ENCODE data around the gene CHKA. TPM values are rescaled to one million over a fixed set of nuclear protein-coding genes. Genes with fewer than 3 reads are reported as not detected.
A peak's percentile ranks its signal among the peaks of the same experiment; 100 is the strongest.

The CHKA gene
- polyA plus RNA-seq, 3 donors from 2014 or later = 2.7 to 7.5 (median 4.9) TPM

DNA sequence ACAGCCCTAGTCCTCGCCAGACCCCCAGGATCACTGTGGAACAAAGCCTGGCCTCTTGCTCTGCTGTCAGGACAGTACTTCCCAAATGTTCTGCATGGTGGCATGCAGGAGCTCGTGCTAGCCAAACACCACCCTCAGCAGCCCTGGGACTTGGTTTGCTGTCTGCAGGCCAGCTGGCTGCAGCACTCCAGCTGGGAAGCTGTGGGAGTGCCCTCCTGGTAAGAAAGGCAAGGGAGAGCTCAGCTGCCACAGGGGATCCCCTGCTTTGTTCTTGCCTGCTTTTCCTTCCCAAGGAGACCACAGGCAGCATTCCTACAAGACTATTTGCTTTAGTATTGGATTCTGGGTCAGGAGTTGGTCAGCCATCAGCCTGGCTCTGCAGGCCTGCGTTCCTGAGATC is 54.4 kb downstream of the CHKA start:
- H3K36me3 Mint-ChIP-seq = peaks cover 10 to 39% (median 22%) of the 10 kb centered on the region in 3 donors
- no peak overlapping the region for H3K4me3 Mint-ChIP-seq
- no peaks in the 10 kb centered on the region for H3K9me3 Mint-ChIP-seq
- H3K27ac Mint-ChIP-seq = no peak overlapping the region
- H3K4me1 Mint-ChIP-seq = no peaks in the 10 kb centered on the region
- no peak for DNase-seq
- no peaks in the 10 kb centered on the region for H3K27me3 Mint-ChIP-seq (ENCODE audit: low read depth in 3 of 3)

DNA sequence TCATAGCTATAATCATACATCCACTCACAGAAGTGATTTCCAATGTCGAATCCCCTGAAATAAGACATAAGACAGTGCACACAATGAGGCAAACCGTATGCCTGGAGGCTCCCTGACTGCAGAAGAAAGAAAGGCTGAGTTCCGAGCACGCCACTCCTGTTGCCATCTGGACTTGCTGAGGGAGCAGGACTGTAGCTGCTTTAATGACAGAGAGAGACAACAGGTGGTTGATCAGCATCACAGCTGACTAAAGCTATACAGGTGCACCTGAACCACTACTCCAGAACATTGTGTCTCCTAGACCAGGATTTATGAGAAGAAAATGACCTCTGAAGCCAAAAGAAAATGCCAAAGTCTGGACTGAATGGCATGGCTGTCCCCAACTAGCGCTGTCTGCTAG is 55.3 kb downstream of the CHKA start:
- Mint-ChIP-seq H3K36me3 (peaks cover 10 to 42% (median 25%) of the 10 kb centered on the region in 3 donors), H3K4me3 (no peak overlapping the region), H3K9me3 (no peaks in the 10 kb centered on the region), H3K27me3 (ENCODE audit: low read depth in 3 of 3) (no peaks in the 10 kb centered on the region), H3K4me1 (no peaks in the 10 kb centered on the region), H3K27ac (no peak overlapping the region)
- DNase-seq = no peak

DNA sequence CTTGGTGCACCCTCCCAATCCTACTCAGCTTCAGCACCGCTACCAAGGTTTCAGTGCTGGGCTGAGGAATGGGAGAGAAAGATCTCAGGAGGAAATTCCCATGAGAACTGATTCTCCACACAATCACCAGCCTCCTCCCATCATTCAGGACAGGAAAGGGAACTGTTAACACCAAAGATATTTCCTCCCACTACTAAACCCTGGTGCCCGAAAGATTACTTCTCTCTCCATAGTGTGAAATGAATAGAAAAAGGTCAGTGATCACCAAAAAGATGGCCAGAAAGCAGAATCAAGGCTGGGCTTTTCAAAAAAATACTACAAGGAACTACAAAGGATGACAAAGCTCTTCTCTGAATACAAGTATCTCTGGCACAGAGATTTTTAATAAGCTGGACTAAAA is 56.3 kb downstream of the CHKA start:
- no peak overlapping the region for H3K27ac Mint-ChIP-seq
- H3K36me3 Mint-ChIP-seq = peaks cover 10 to 45% (median 27%) of the 10 kb centered on the region in 3 donors
- no peaks in the 10 kb centered on the region for H3K27me3 Mint-ChIP-seq (ENCODE audit: low read depth in 3 of 3)
- H3K9me3 Mint-ChIP-seq = no peaks in the 10 kb centered on the region
- DNase-seq = no peak
- H3K4me1 Mint-ChIP-seq = no peaks in the 10 kb centered on the region
- H3K4me3 Mint-ChIP-seq = no peak overlapping the region

GRCh38 chr11:68061508-68061907 is 59.7 kb downstream of the CHKA start:
- Mint-ChIP-seq H3K4me3 (no peak overlapping the region), H3K4me1 (no peaks in the 10 kb centered on the region), H3K36me3 (peaks cover 0 to 31% (median 29%) of the 10 kb centered on the region in 3 donors), H3K9me3 (no peaks in the 10 kb centered on the region), H3K27me3 (ENCODE audit: low read depth in 3 of 3) (peaks cover 0 to 1% (median 0%) of the 10 kb centered on the region in 3 donors), H3K27ac (no peak overlapping the region)
- no peak for DNase-seq

- DNase-seq = no peak
- peaks cover 0 to 3% (median 3%) of the 10 kb centered on the region in 3 donors for H3K27me3 Mint-ChIP-seq (ENCODE audit: low read depth in 3 of 3)
- H3K4me3 Mint-ChIP-seq = no peak overlapping the region
- no peaks in the 10 kb centered on the region for H3K4me1 Mint-ChIP-seq
- peak overlapping the region in 1 of 6 donors; percentile 25 for H3K27ac Mint-ChIP-seq
- no peaks in the 10 kb centered on the region for H3K9me3 Mint-ChIP-seq
- H3K36me3 Mint-ChIP-seq = peaks cover 0 to 17% (median 16%) of the 10 kb centered on the region in 3 donors
Measured at GRCh38 chr11:68057807-68058206, 63.4 kb downstream of the CHKA start.

DNA sequence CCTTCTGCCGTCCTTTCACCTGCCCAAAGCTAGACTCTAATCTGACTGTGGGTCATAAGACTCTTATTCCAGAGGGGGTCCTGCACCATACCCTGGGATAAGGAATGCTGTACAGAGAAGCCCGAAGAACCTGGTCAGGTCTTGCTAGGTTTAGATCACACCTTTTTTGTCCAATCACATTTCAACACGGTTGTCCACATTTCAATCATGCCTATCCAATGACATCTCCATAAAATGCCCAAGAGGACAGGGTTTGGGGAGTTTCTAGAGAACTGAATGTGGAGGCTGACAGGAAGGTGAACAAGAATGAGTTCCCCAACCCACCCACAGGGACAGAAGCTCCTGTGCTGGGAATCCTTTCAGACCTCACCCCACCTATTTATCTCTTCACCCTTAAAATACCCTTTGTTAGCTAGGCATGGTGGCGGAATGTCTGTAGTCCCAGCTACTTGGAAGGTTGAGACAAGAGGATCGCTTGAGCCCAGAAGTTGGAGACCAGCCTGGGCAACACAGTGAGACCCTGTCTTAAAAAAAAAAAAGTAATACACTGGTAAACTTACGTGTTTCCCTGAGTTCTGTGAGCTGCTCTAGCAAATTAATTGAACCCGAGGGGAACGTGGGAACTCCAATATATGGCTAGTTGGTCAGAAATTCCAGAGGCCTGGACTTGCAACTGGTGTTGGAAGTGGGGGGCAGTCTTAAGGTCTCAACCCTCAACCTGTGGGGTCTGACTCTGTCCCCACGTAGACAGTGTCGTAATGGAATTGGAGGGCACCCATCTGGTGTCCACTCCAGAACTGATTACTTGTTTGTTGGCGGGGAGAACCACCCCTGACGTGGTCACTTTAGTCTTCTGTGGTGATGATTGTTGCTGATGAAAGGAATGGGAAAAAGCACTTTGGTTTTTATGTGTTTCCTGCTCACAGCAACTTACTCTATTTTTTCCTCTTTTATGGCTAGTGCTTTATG is 64.6 kb downstream of the CHKA start:
- H3K27me3 Mint-ChIP-seq (ENCODE audit: low read depth in 3 of 3) = peaks cover 0 to 4% (median 3%) of the 10 kb centered on the region in 3 donors
- H3K36me3 Mint-ChIP-seq = peaks cover 0 to 17% (median 13%) of the 10 kb centered on the region in 3 donors
- no peak overlapping the region for H3K4me3 Mint-ChIP-seq
- H3K9me3 Mint-ChIP-seq = no peaks in the 10 kb centered on the region
- peak overlapping the region in 1 of 6 donors; percentile 23 for H3K27ac Mint-ChIP-seq
- H3K4me1 Mint-ChIP-seq = no peaks in the 10 kb centered on the region
- no peak for DNase-seq

DNA sequence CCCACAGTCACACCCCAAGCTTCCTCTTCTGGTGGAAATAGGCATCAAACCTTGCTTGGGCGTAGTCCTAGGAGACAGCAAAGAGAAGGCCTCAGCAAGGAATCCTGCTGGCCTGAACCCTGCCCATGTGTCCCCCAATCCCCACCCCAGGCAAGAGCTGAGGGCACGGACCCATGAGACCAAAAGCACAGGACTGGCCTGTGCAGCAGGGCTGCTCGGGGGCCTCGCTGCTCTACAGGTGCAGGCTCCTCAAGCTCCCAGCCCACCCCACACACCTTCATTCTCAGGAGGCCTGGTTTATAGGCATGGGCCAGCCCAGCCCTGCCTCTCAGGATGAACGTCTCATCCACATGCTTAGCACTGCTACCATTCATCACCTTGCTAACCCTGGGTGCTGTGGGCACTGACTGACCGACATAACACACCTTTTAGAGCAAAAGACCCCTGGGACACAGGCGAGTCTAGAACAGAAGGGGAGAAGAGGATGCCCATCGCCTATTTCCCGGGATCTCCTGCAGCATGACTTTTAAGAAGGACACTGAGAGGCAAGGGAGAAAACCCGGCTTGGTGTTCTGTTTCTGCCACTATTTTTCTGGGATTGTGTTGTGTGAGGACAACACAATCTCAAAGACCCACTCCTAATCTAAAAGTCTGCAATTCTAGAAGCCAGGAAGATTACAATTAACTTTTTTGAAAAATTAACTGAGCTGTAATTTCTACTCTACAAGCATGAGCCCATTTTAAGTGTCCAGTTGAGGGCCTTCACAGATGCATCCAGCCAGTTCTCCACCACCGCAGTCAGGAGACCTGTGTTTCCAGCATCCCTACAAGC is 67.0 kb downstream of the CHKA start:
- Mint-ChIP-seq H3K27me3 (ENCODE audit: low read depth in 3 of 3) (peaks cover 0 to 4% (median 3%) of the 10 kb centered on the region in 3 donors), H3K4me3 (no peak overlapping the region), H3K27ac (peak overlapping the region in 4 of 6 donors; percentile 44 to 80 (median 70)), H3K36me3 (peaks cover 0 to 13% (median 10%) of the 10 kb centered on the region in 3 donors), H3K9me3 (no peaks in the 10 kb centered on the region), H3K4me1 (no peaks in the 10 kb centered on the region)
- DNase-seq = no peak

DNA sequence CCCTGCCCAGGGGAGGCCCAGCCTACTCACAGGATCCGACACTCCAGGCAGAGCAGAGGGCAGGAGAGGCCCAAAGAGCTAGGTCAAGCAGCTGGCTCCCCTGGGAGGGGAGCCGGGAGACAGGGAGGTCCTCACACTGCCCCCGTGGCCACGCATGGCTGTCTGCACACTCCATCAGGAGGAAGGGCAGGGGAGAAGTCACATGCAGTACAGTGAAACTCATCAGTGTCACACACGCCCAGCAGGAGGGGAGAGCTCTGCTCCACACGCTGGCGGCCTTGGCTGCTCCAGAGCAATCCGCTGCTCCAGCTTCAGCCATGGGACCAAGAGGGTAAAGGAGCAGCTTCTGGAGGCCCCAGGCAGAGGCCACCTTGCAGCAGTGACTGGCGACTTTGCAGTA is 68.1 kb downstream of the CHKA start:
- peaks cover 0 to 13% (median 4%) of the 10 kb centered on the region in 3 donors for H3K36me3 Mint-ChIP-seq
- peaks cover 0 to 4% (median 3%) of the 10 kb centered on the region in 3 donors for H3K27me3 Mint-ChIP-seq (ENCODE audit: low read depth in 3 of 3)
- H3K27ac Mint-ChIP-seq = peak overlapping the region in 3 of 6 donors; percentile 34 to 61 (median 48)
- no peaks in the 10 kb centered on the region for H3K4me1 Mint-ChIP-seq
- H3K9me3 Mint-ChIP-seq = no peaks in the 10 kb centered on the region
- DNase-seq = no peak
- H3K4me3 Mint-ChIP-seq = no peak overlapping the region

- no peak for DNase-seq
- Mint-ChIP-seq H3K9me3 (no peaks in the 10 kb centered on the region), H3K36me3 (peaks cover 0 to 13% (median 3%) of the 10 kb centered on the region in 3 donors), H3K4me3 (no peak overlapping the region), H3K27me3 (ENCODE audit: low read depth in 3 of 3) (peaks cover 0 to 4% (median 3%) of the 10 kb centered on the region in 3 donors), H3K27ac (peak overlapping the region in 4 of 6 donors; percentile 5 to 61 (median 44)), H3K4me1 (no peaks in the 10 kb centered on the region)
Measured at GRCh38 chr11:68052137-68052873, 68.9 kb downstream of the CHKA start.

GRCh38 chr11:68051191-68052136 is 69.7 kb downstream of the CHKA start:
- Mint-ChIP-seq H3K27me3 (ENCODE audit: low read depth in 3 of 3) (peaks cover 0 to 4% (median 2%) of the 10 kb centered on the region in 3 donors), H3K27ac (peak overlapping the region in 4 of 6 donors; percentile 5 to 70 (median 56)), H3K9me3 (no peaks in the 10 kb centered on the region), H3K4me1 (no peaks in the 10 kb centered on the region), H3K36me3 (peaks cover 0 to 13% (median 3%) of the 10 kb centered on the region in 3 donors), H3K4me3 (no peak overlapping the region)
- no peak for DNase-seq

- Mint-ChIP-seq H3K4me3 (no peak overlapping the region), H3K27me3 (ENCODE audit: low read depth in 3 of 3) (peaks cover 0 to 4% (median 2%) of the 10 kb centered on the region in 3 donors), H3K4me1 (no peaks in the 10 kb centered on the region), H3K36me3 (peaks cover 0 to 13% (median 3%) of the 10 kb centered on the region in 3 donors), H3K9me3 (no peaks in the 10 kb centered on the region), H3K27ac (peak overlapping the region in 2 of 6 donors; percentile 20 to 52)
- no peak for DNase-seq
Measured at GRCh38 chr11:68050371-68050841, 70.8 kb downstream of the CHKA start.

Measured in immature natural killer cell (primary cell).